ENCODE measurements around the gene TEX10.
A peak's percentile ranks its signal among the peaks of the same experiment; 100 is the strongest.
"Not testable (repeated sequence)": the region's sequence is repeated elsewhere in the genome, so short reads cannot be mapped to it uniquely, and the experiment has no call there.

Gene TEX10

DNA sequence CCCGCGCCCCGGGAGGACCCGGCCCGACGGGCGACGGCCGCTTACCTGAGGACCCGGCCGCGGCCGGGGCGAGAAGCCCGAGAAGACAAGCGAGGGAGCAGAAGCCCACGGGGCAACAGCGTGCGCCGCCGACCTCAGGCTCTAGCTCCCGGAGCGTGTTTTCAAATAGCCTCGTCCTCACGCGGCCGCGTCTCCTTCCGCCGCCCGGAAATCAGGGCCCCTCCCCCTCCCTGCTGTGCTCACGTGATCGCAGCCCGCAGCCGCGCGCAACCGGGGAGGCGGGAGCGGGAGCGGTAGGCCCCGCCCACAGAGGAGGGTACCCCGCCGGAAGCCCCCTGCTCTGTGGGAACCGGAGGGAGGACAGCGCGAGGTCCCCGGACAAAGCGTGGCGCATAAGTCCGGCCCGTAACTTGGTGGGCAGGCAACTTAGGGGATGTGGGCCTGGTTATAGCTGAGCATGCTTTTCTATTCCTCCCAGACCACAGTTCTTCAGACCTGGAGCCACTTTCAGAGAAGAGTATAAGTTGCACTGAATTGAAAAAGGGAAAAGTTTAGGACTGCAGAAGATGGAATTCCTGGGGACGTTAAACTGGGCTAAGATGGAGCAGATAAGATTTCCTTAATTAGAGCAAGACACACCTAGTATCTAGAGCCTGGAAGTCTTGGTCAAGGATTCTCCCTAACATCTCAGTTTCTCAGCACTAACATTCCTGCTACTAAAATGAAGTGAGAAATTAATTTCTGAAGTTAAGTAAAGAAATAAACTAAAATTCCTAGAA, at the start of gene TEX10:
TEX10 (minus strand) TSS at position 216 of the 779 bp plus-strand sequence. CDS start 3,579 bp downstream, outside the sequence.
- DNase-seq = peak; percentile 81

- no peak for DNase-seq
These were observed 48.3 kb upstream of the TEX10 start for GRCh38 chr9:100401042-100401441.

DNA sequence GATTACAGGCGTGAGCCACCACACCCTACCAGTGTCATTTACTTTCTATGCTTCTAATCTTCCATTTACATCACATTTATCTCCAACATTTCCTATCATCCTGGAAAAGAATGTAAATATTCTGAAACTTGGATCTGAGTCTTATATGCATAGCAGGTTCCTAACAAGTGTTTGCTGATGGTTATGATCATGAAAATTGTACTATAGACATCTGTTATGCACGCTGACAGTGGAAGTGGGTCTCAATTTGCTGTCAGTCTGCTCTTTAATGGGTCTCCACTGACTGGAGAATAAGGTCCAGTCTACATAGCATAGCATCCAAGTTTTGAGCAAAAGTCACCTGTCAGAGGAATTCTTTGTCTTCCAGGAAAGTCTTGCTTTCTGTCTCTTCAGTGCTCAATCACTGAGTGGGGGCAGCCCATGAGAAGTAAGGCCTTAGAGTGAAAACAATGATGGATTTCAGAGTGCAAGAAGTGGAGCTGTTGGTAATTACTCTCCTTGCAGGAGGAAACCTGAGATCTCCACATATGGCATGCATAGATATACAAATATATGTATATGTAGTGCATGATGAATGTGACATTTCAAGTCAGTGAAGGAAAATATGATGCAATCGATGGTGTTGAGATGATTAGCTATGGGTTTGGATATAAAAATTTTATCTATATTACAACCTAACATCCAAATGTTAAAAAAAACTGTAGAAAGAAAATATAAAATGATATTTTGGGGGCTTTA, 45.0 kb upstream of the TEX10 start:
- DNase-seq = no peak

DNA sequence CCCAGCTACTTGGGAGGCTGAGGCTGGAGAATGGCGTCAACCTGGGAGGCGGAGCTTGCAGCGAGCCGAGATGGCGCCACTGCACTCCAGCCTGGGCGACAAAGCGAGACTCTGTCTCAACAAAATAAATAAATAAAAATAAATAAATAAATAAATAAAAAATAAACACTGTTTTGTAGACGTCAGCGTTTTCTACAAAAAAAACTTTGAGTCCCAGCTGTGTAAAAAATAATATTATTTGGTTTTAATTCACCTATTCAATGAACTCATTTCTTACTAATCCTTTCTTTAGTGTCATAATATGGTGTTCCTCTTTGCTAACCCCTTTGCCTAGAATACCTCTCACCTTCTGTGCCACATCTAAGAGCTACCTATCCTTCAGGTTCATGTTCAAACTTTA, 44.0 kb upstream of the TEX10 start:
- no peak for DNase-seq

GRCh38 chr9:100394816-100395215, 42.1 kb upstream of the TEX10 start:
- no peak for DNase-seq

GRCh38 chr9:100394032-100394695, 41.4 kb upstream of the TEX10 start:
- no peak for DNase-seq

GRCh38 chr9:100392989-100393388, 40.2 kb upstream of the TEX10 start:
- not testable (repeated sequence) for DNase-seq

GRCh38 chr9:100379862-100380261, 27.1 kb upstream of the TEX10 start:
- no peak for DNase-seq

DNA sequence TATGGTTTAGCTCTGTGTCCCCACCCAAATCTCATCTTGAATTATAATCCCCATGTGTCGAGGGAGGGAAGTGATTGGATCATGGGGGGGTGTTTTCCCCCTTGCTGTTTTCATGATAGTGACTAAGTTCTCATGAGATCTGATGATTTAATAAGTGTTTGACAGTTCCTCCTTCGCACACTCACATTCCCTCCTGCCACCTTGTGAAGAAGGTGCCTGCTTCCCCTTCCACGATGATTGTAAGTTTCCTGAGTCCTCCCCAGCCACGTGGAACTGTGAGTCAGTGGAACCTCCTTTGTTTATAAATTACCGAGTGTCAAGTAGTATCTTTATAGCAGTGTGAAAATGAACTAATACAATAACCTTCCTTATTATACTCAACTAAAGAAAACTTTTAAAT, 24.3 kb upstream of the TEX10 start:
- DNase-seq = no peak

DNA sequence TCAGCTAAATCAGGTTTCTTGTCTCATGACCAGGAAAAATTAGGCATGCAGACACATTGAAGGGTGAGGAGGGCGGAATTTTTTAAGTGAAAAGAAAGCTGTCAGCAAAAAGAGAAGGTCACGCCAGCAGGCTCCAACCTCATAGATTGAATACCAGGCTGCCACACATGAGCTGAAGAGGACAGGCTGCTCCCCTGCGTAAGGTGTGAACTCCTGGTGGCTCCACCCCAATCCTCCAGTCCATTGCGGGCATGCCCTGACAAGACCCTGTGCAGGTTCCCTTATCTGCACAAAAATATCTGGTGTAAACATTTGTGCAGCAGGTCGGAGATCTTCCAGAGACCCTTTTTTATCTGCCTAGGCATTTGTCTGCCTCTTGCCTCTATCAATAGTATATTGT, 22.9 kb upstream of the TEX10 start:
- peak; percentile 1 for DNase-seq

DNA sequence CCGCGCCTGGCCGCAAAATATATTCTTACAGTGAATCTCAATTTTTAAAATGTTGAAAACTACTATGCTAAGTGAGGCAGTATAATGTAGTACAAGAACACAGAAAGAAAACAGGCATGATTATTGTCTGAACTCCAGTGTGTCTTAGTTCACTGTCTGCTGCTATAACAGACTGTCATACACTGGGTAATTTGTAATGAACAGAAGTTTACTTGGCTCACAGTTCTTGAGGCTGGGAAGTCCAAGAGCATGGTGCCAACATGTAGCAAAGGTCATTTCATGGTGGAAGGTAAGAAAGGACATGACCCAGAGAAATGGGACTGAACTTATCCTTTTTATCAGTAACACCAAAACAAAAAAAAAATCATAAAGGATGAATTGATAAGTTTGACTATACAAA, 19.9 kb upstream of the TEX10 start:
- DNase-seq = no peak

- no peak for DNase-seq
These were observed 17.5 kb upstream of the TEX10 start for GRCh38 chr9:100370064-100370723.

DNA sequence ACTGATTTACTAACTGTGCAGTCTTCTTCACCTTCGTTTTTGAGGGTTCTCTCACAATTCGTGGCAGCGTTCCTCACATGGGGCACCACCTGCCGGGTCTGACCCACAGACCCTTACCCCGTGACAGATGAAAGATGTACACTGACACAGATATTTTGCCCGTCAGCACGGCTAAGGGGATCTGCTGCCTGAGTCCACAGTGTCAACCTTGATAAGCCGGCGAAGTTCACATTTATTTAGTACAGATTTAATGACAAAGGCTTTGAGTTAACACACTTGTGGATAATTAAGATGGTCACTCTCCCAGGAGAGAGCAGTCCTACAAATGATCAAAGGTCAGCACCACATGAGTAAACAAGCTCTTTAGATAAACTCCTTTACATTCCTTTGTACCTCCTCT, 15.9 kb upstream of the TEX10 start:
- no peak for DNase-seq

GRCh38 chr9:100366121-100366520, 13.4 kb upstream of the TEX10 start:
- DNase-seq = no peak

- DNase-seq = no peak
These were observed 11.3 kb upstream of the TEX10 start for GRCh38 chr9:100364013-100364412.

- DNase-seq = no peak
These were observed 6.3 kb upstream of the TEX10 start for GRCh38 chr9:100359057-100359456.

- DNase-seq = no peak
These were observed 4.8 kb upstream of the TEX10 start for GRCh38 chr9:100357501-100357900.

GRCh38 chr9:100355561-100355960, 2.8 kb upstream of the TEX10 start:
- DNase-seq = peak; percentile 36

DNA sequence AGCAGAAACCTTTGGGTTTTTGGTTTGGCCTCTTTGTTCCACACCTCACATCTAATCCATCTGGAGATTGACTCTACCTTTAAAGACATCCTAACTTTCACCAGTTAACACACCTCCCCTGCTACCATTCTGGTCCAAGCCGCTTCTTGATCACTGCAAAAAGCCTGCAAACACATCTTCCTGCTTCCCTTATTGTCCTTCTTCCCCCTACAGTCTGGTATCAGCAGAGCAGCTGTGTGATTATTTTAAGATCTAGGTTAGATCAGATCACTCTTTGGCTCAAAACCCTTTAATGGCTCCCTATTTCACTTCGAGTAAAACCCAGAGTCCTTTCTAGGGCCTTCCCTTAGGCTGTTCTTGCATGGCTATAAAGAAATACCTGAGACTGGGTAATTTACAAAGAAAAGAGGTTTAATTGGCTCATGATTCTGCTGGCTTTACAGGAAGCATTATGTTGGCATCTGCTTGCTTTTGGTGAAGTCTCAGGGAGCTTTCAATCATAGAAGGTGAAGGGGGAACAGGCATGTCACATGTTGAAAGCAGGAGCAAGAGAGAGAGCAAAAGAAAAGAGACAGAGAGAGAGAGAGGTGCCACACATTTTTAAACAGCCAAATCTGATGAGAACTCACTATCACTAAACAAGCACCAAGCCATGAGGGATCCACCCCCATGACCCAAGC, 1.5 kb upstream of the TEX10 start:
- DNase-seq = no peak

GRCh38 chr9:100352201-100352726, 478 bp downstream of the TEX10 start:
- DNase-seq = peak; percentile 4

DNA sequence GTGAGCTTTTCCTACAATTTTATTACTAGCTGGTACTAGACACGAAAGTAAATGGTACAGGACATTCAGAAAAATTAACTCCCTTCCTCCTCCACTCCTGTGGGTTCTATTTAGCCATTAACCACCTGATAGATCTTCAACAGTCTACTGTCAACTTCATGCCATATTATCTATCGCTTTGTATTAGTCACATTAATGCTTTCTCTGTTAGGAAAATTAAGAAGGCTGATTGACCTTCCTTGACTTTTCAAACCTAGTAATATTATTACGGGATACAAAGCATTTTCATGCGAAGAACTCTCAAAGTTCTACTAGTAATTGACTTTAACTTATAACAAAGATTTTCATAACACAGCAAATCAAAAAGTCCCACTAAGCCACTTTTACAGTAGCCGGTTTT, 1.2 kb downstream of the TEX10 start:
- DNase-seq = no peak

DNA sequence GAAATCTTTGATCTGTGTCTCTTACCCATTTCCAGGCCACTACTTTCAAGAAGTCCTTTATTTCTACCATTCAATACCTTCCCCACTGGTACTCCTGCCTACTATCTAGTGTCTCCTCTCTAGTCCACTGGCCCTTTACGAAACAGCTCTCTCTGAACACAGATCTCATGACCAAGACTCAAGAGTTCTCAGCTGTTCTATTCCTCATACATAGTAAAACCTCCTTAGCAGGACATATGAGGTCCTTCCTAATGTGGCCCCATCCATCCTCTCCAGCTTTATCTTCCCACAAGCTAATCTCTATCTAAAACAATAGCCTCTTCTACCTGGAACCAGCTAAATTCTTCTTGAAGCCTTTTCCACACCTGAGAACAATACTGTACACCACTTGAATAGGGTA, 2.6 kb downstream of the TEX10 start:
- no peak for DNase-seq

All from NCI-H510A treated with DMSO at 0.1 percent for 48 hours (cell line).